ENCODE data around the gene WDR90.

Gene WDR90

GRCh38 chr16:716768-717325 lies 67.7 kb downstream of the WDR90 start:
- H3K4me3 Mint-ChIP-seq = no peak overlapping the region
- H3K4me1 Mint-ChIP-seq (ENCODE audit: low read depth) = peaks cover 20% of the 10 kb centered on the region
- H3K36me3 Mint-ChIP-seq = no peaks in the 10 kb centered on the region

More at GRCh38 chr16:716768-717325, 67.7 kb downstream of the WDR90 start:
- peaks cover 3% of the 10 kb centered on the region for H3K27me3 Mint-ChIP-seq
- H3K9me3 Mint-ChIP-seq (ENCODE audit: low read depth) = no peaks in the 10 kb centered on the region
- no peak overlapping the region for H3K27ac Mint-ChIP-seq

All from activated naive CD8-positive, alpha-beta T cell (primary cell).